GM19099 (cell line): Measurements from ENCODE around the gene SPACA7.

Experiments
- POLR2A ChIP-seq: IDR thresholded peaks from 3 replicates; pipeline ENCODE4 v1.6.1; 2011; ENCODE audit warnings: low read depth; ENCODE audit not compliant: insufficient read length; ENCODE audit errors: extremely low read depth

The SPACA7 gene

GRCh38 chr13:112376050-112376681 is at the start of gene SPACA7:
Gene SPACA7 (plus strand): TSS chr13:112376355. CDS start chr13:112376386, 31 bp downstream.
- TF ChIP-seq POLR2A, result no peak

GRCh38 chr13:112326821-112327370 is 49.3 kb upstream of the SPACA7 start:
- TF ChIP-seq POLR2A, result no peak

- no peak for TF ChIP-seq POLR2A
These were observed 47.2 kb upstream of the SPACA7 start for GRCh38 chr13:112328936-112329335.

GRCh38 chr13:112329376-112329775 is 46.8 kb upstream of the SPACA7 start:
- no peak for TF ChIP-seq POLR2A

GRCh38 chr13:112330066-112330465 is 46.1 kb upstream of the SPACA7 start:
- TF ChIP-seq POLR2A, result no peak

GRCh38 chr13:112330479-112331381 is 45.4 kb upstream of the SPACA7 start:
- TF ChIP-seq POLR2A, result no peak

GRCh38 chr13:112331675-112332074 is 44.5 kb upstream of the SPACA7 start:
- TF ChIP-seq POLR2A, result no peak

GRCh38 chr13:112332727-112333126 is 43.4 kb upstream of the SPACA7 start:
- no peak for TF ChIP-seq POLR2A

- no peak for TF ChIP-seq POLR2A
These were observed 42.2 kb upstream of the SPACA7 start for GRCh38 chr13:112333756-112334543.

- no peak for TF ChIP-seq POLR2A
These were observed 41.0 kb upstream of the SPACA7 start for GRCh38 chr13:112335135-112335534.

GRCh38 chr13:112341446-112341845 is 34.7 kb upstream of the SPACA7 start:
- no peak for TF ChIP-seq POLR2A

- no peak for TF ChIP-seq POLR2A
These were observed 34.0 kb upstream of the SPACA7 start for GRCh38 chr13:112341976-112342735.

GRCh38 chr13:112342841-112343361 is 33.3 kb upstream of the SPACA7 start:
- TF ChIP-seq POLR2A, result no peak

GRCh38 chr13:112343591-112343990 is 32.6 kb upstream of the SPACA7 start:
- TF ChIP-seq POLR2A, result no peak
